NCI-H1417 (cell line): ENCODE data around the gene WAPL.
"Not testable (repeated sequence)": the region's sequence is repeated elsewhere in the genome, so short reads cannot be mapped to it uniquely, and the experiment has no call there.

Experiments used
- DNase-seq, 3 experiments: peaks; one replicate each; lab custom pipeline; 2025; lab: John Stamatoyannopoulos, UW

The WAPL gene

DNA sequence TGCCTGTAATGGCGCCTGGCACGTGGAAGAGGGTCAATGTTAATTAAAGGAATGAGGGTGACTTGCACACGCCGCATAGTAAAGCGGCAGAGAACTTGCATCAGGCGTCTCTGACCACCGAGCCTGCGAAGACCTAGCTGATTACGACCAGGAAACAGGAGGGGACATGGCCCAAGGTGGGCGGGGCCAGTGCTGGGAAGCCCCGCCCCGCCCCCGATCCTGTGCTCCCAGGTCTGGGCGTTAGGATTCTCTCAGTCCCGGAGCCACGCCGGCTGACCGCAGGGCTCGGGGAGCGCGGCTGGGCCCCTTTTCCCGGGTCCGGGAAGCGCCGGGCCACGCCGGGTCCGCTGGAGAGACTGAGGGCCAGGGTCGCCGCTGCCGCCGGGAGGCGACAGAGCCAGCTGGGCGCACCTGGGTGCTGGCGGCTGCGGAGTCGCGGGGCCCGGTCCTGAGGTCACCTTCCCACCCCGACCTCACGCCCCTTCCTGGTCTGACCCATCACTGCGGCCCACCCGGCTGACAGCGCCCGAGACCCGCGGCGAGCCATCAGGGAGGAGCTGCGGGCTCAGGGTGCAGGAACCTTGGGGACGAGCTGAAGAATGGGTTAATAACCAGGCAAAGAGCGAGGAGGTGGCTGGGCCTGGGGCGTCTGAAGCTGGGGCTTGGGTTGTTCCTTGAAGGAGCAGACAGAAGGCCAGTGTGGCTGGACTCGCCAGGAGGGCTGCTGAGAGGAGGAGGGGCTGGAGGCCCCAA lies 132.0 kb downstream of the WAPL start:
- no peak for DNase-seq

DNA sequence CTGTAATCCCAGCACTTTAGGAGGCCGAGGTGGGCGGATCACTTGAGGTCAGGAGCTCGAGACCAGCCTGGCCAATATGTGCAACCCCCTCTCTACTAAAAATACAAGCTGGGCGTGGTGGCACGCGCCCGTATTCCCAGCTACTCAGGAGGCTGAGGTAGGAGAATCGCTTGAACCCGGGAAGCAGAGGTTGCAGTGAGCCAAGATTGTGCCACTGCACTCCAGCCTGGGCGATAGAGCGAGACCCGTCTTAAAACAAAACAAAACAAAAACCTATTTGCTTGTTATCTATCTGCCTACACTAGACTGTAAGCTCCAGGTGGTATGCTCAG lies 132.5 kb downstream of the WAPL start:
- DNase-seq = not testable (repeated sequence)

DNA sequence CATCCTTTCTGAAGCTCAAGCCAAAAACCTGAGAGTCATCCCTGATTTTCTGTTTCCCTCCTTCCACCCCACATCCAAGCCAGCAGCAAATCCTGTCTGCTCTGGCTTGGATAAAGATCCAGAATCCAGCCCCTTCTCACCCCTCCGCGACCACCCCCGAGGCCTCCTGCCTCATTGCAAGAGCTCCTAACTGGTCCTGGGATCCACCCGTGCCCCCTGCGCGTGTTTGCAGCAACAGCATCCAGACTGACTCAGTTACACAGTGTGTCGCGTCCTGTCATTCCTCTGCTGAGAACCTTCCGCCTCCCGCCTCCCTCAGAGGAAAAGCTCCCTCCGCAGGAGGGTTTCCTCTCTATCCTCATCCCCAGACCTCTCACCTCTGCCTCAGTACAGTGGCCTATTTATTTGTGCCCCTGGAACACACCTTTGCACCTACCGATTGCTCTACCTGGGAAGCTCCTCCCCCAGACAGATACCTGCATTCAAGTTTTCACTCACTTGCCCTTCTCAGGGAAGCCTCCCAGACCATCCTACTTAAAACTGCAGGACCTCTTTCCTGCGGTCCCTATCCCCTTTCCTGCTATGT lies 133.4 kb downstream of the WAPL start:
- DNase-seq = no peak

DNA sequence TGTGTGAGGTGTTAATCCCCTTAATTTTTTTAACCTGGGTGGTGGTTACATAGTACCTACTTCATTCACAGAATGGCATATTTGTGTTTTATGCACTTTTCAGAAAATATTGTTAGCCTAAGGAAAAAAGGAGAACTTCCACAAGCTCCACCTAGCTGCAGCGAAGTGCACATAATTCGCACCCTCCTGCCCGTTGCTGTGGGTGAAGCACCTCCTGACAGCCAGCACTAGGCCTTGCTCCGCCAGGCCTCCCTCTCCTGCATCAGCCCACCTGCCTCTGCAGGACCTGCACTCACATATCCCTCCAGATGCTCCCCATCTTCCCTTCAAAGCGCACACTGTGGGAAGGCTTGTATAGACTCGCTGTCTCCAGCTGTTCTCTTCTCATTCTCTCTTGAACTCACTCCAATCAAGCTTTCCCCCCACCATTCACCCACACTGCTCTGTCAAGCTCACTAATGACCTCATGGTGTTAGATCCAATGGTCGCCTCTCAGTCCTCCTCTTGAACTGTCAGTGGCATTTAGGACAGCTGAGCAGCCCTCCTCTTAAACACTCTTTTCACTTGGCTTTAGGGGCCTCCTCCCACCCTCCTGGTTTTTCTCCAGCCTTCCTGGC lies 134.3 kb downstream of the WAPL start:
- DNase-seq = peak in 1 of 3 experiments; percentile 2

DNA sequence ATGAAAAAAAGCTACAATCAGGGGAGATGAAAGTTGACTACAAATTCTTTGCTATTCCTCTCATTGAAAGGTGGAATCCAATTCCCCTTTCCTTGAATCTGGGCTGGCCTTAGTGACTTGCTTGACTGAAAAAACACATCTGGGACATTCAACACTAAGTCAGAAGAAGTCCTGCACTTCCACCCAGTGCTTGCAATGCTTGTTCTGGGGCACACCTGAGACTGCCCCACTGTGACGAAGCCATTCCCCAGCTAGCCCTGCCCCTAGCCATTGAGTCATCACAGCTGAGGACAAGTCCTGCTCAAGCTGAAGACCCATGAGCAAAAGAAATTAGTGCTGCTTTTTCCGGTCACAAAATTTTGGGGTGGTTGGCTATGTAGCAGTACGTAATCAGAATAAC lies 135.8 kb downstream of the WAPL start:
- no peak for DNase-seq
